NCI-H1694 (cell line): ENCODE data around the gene CNTROB.
A peak's percentile ranks its signal among the peaks of the same experiment; 100 is the strongest.

ENCODE experiments used
- DNase-seq: peaks from one replicate; lab custom pipeline; 2025; lab: John Stamatoyannopoulos, UW

Gene CNTROB

DNA sequence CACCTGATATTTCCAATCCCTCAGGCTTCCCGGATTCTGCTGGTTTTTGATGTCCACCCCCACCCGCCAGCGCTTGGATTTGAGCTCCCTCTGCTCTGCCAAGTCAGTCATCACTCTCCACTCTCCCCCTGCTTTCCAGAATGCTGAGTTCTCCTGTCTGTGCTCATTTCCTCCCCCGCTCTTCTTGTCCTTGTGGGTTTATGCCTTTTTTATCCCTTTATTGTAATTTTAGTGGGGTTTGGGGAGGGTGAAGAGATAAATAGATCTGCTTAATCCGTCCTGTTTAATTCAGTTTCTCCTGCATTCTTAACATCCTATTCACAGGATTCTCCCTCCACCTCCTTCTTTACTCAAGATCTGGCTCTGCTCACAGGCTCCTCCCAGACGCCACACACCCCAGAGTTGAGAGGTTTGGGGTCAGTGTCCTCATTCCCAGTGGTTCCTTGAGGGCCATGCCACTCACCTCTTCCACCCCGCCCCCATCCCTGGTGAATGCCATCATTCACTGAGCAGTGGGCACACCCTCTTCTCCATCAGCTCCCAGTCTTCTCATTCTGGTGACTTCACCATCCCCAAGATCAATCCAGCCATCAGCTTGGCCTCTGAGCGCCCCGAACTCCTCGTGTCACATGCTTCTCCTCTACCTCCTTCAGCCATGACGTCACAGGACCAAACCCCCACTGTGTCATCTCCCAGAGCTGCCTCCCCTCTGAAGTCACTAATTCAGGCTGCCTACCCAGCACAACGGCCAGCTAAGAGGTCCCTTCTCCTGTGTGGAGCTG, 55.3 kb downstream of the CNTROB start:
- DNase-seq = no peak

DNA sequence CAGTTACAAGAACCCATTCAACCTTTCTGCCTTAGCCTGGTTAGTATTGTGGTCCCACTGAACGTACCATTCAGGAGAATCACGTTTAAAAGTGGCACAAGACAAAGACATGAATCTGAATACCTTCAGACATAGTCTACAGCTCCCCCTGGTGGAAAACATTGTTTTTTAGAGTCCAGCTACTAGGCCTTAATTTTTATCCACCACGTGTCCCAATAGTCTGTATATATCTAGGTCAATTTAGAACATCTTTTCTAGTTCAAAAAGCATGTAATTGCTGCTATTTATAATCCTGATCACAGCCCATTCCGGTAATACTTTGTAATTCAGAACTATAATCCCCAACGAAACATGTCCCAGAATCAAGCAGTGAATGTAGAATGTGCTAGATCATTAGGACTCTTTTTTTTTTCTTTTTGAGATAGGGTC, 56.8 kb downstream of the CNTROB start:
- DNase-seq = peak; percentile 96

- peak; percentile 71 for DNase-seq
These were observed 58.0 kb downstream of the CNTROB start for GRCh38 chr17:7989781-7990655.

- no peak for DNase-seq
These were observed 60.5 kb downstream of the CNTROB start for GRCh38 chr17:7992516-7992915.

- DNase-seq = no peak
These were observed 60.9 kb downstream of the CNTROB start for GRCh38 chr17:7992924-7993323.

DNA sequence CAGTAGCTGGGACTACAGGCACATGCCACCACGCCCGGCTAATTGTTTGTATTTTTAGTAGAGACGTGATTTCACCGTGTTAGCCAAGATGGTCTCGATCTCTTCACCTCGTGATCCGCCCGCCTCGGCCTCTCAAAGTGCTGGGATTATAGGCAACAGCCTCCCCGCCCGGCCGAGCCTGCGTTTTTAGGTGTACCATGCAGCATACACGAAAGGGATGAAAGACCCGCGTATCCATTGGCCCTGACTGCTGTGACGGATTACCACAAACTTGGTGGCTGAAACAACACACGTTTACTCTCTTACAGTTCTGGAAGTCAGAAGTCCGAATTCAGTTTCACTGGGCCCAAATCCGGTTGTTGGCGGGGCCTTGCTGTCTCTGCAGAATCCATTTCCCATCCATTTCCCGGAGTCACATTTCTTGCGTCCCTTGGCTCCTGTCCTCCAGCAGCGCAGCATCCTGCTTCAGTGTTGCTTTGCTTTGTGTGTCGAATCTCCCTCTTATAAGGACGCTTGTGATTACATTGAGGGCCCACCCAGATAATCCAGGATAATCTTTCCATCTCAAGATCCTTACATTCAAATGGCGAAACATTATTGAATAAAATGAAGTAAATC, 62.1 kb downstream of the CNTROB start:
- no peak for DNase-seq

- DNase-seq = no peak
These were observed 63.7 kb downstream of the CNTROB start for GRCh38 chr17:7995724-7996123.

DNA sequence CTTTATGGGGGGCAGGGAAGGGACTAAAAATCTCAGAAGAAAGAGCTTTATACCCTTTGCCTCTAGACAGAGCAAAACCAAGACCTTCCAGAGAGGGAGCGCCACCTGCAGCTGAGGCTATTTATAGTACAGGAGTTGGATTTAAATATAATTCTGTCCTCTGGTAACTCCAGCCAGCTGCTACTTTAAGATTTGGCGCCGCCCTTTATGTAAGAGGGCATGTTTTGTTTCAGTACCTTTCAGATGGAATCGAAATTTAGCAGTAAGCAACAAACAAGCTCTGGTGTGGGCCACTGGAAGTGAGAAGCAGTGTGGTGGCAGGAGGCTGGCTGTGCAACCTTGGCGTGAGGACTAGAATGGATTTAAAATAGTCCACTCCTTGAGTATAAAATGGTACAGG, 65.2 kb downstream of the CNTROB start:
- DNase-seq = peak; percentile 57
